OCI-LY7 (cell line): Measurements from ENCODE around the gene ENO2.
A peak's percentile ranks its signal among the peaks of the same experiment; 100 is the strongest.

Experiments
- CTCF ChIP-seq: fragments of 200-600 bp; sonication (generic); conservative IDR thresholded peaks from 2 replicates; pipeline ENCODE4 v1.5.1; 2014; ENCODE audit warnings: mild to moderate bottlenecking, antibody characterized with exemption, low read length, moderate library complexity, mixed read lengths
- EZH2phosphoT487 ChIP-seq: fragments of 200-600 bp; sonication (generic); IDR thresholded peaks from 2 replicates; pipeline ENCODE4 v1.6.1; 2018; ENCODE audit warnings: low read depth, borderline replicate concordance, mild to moderate bottlenecking, mixed run types, antibody characterized with exemption, low read length, moderate library complexity, mixed read lengths

GRCh38 chr12:6965026-6965661, 50.8 kb downstream of the ENO2 start:
- TF ChIP-seq CTCF = peak; percentile 98
- no peak for TF ChIP-seq EZH2phosphoT487
